ENCODE measurements around the gene ERI3. TPM values are rescaled to one million over a fixed set of nuclear protein-coding genes. Genes with fewer than 3 reads are reported as not detected.

The ERI3 gene
- polyA plus RNA-seq, 3 donors = 26.4 to 35.0 (median 26.6) TPM

DNA sequence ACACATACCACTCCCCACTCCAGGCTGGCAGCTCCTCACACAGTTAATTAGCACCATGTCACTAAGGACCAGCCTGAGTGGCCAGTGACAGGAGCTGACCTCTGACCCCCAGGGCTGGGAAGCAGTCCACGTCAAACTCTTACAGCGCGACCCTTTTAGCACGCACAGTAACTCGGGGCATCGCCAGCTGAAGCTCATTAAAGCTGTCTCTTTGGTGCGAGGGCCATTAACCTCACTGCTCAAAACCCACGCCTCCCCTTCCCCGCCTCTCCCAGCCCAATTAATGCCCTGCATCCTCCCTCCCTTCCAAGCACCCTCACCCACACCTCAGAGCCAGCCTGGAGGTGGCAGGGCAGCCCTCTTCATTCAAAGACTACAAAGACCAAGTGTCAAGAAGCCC lies 110.1 kb downstream of the ERI3 start:
- no peak overlapping the region for H3K4me3 ChIP-seq (replicated peaks in 1 of 3; ENCODE audit: low read depth in 2 of 3, low read length in 3 of 3)
- H3K36me3 Mint-ChIP-seq = peaks cover 33 to 41% of the 10 kb centered on the region in 2 donors
- no peak for DNase-seq
- H3K27me3 Mint-ChIP-seq (ENCODE audit: low read depth in 3 of 3) = no peaks in the 10 kb centered on the region
- no peak overlapping the region for H3K27ac ChIP-seq (ENCODE audit: low read depth in 1 of 2, low read length in 2 of 2)
- no peak for TF ChIP-seq CTCF (IDR thresholded peaks at IDR 0.05)
- H3K9me3 Mint-ChIP-seq = peaks cover 0 to 1% (median 0%) of the 10 kb centered on the region in 7 donors
- WGBS (ENCODE audit: insufficient coverage) = 95% methylated on average over 9 of the region's 9 CpGs
- no peak overlapping the region for H3K4me3 Mint-ChIP-seq
- peaks cover 9% of the 10 kb centered on the region for H3K4me1 Mint-ChIP-seq
- H3K9ac ChIP-seq (ENCODE audit: insufficient read depth, low read length, poor library complexity, severe bottlenecking) = no peak overlapping the region
- H3K79me2 ChIP-seq (ENCODE audit: insufficient read depth, low read length) = no peaks in the 10 kb centered on the region
- H3K9me3 ChIP-seq (replicated peaks in 1 of 2; ENCODE audit: control insufficient read depth in 1 of 2, insufficient read depth in 1 of 2, low read length in 2 of 2) = no peaks in the 10 kb centered on the region
- H2AFZ ChIP-seq (ENCODE audit: insufficient read depth, low read depth, low read length, poor library complexity, severe bottlenecking) = no peak overlapping the region
- peaks cover 0 to 11% of the 10 kb centered on the region in 2 donors for H3K36me3 ChIP-seq (replicated peaks in 1 of 2; ENCODE audit: control insufficient read depth in 1 of 2, insufficient read depth in 2 of 2, low read length in 2 of 2)
- peaks cover 0 to 5% of the 10 kb centered on the region in 2 donors for H3K4me1 ChIP-seq (ENCODE audit: control insufficient read depth in 1 of 2, insufficient read depth in 2 of 2, low read length in 2 of 2)
- no peaks in the 10 kb centered on the region for H4K20me1 ChIP-seq (ENCODE audit: insufficient read depth, low read length)
- H3K4me2 ChIP-seq (replicated peaks; ENCODE audit: extremely low read depth, low read length, poor library complexity, severe bottlenecking) = no peak overlapping the region
- no peak overlapping the region for H3K27ac Mint-ChIP-seq
- H3K27me3 ChIP-seq (ENCODE audit: control insufficient read depth in 2 of 2, insufficient read depth in 2 of 2, low read length in 2 of 2) = no peaks in the 10 kb centered on the region
- intact Hi-C loops (cut with micrococcal nuclease) = no loop called here

- H3K4me3 Mint-ChIP-seq = no peak overlapping the region
- Histone ChIP-seq H3K9ac (ENCODE audit: insufficient read depth, low read length, poor library complexity, severe bottlenecking) (no peak overlapping the region), H3K79me2 (ENCODE audit: insufficient read depth, low read length) (no peaks in the 10 kb centered on the region), H3K4me1 (ENCODE audit: control insufficient read depth in 1 of 2, insufficient read depth in 2 of 2, low read length in 2 of 2) (peaks cover 7 to 8% of the 10 kb centered on the region in 2 donors), H3K27me3 (ENCODE audit: control insufficient read depth in 2 of 2, insufficient read depth in 2 of 2, low read length in 2 of 2) (no peaks in the 10 kb centered on the region), H4K20me1 (ENCODE audit: insufficient read depth, low read length) (no peaks in the 10 kb centered on the region), H3K4me2 (replicated peaks; ENCODE audit: extremely low read depth, low read length, poor library complexity, severe bottlenecking) (no peak overlapping the region), H2AFZ (ENCODE audit: insufficient read depth, low read depth, low read length, poor library complexity, severe bottlenecking) (no peak overlapping the region), H3K4me3 (replicated peaks in 1 of 3; ENCODE audit: low read depth in 2 of 3, low read length in 3 of 3) (no peak overlapping the region), H3K9me3 (replicated peaks in 1 of 2; ENCODE audit: control insufficient read depth in 1 of 2, insufficient read depth in 1 of 2, low read length in 2 of 2) (no peaks in the 10 kb centered on the region), H3K36me3 (replicated peaks in 1 of 2; ENCODE audit: control insufficient read depth in 1 of 2, insufficient read depth in 2 of 2, low read length in 2 of 2) (peaks cover 0 to 11% of the 10 kb centered on the region in 2 donors), H3K27ac (ENCODE audit: low read depth in 1 of 2, low read length in 2 of 2) (no peak overlapping the region)
- intact Hi-C loops (cut with micrococcal nuclease) = no loop called here
- no peaks in the 10 kb centered on the region for H3K27me3 Mint-ChIP-seq (ENCODE audit: low read depth in 3 of 3)
- peaks cover 33 to 41% of the 10 kb centered on the region in 2 donors for H3K36me3 Mint-ChIP-seq
- no peak for DNase-seq
- no peak overlapping the region for H3K27ac Mint-ChIP-seq
- H3K4me1 Mint-ChIP-seq = peaks cover 14% of the 10 kb centered on the region
- peaks cover 0 to 1% (median 0%) of the 10 kb centered on the region in 7 donors for H3K9me3 Mint-ChIP-seq
- WGBS (ENCODE audit: insufficient coverage) = 97% methylated on average over 6 of the region's 7 CpGs
- TF ChIP-seq CTCF (IDR thresholded peaks at IDR 0.05) = no peak
Observed at GRCh38 chr1:44243782-44244495, 111.1 kb downstream of the ERI3 start.
